ENCODE measurements around the gene NPY5R.
A peak's percentile ranks its signal among the peaks of the same experiment; 100 is the strongest.

NPY5R gene

GRCh38 chr4:163343604-163344146 lies at the start of gene NPY5R:
TSS of gene NPY5R (plus strand) at chr4:163343892. CDS start at chr4:163350274, 6,382 bp downstream.
- peak; percentile 18 for DNase-seq (ENCODE audit: extremely low spot score)
- no peak for TF ChIP-seq ELF4 (IDR thresholded peaks at IDR 0.05)
- TF ChIP-seq, protein P1, sequence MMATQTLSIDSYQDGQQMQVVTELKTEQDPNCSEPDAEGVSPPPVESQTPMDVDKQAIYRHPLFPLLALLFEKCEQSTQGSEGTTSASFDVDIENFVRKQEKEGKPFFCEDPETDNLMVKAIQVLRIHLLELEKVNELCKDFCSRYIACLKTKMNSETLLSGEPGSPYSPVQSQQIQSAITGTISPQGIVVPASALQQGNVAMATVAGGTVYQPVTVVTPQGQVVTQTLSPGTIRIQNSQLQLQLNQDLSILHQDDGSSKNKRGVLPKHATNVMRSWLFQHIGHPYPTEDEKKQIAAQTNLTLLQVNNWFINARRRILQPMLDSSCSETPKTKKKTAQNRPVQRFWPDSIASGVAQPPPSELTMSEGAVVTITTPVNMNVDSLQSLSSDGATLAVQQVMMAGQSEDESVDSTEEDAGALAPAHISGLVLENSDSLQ (IDR thresholded peaks at IDR 0.05): no peak
- no peak for TF ChIP-seq FOXA1 (IDR thresholded peaks at IDR 0.05)
- TF ChIP-seq CTBP1 (IDR thresholded peaks at IDR 0.05; ENCODE audit: borderline replicate concordance): no peak
- TF ChIP-seq ZNF384 (IDR thresholded peaks at IDR 0.05): no peak
- TF ChIP-seq TARDBP (IDR thresholded peaks at IDR 0.05): no peak
- TF ChIP-seq L3MBTL2 (conservative IDR thresholded peaks at IDR 0.05): peak; percentile 28; the same call in 1 of the 2 replicates
- ChIA-PET CTCF (no interaction called here), POLR2A (no interaction called here)

- no peak for TF ChIP-seq SP1 (IDR thresholded peaks at IDR 0.05)
- TF ChIP-seq TARDBP (IDR thresholded peaks at IDR 0.05): no peak
- TF ChIP-seq L3MBTL2 (conservative IDR thresholded peaks at IDR 0.05): no peak
- TF ChIP-seq CTBP1 (IDR thresholded peaks at IDR 0.05; ENCODE audit: borderline replicate concordance): no peak
- TF ChIP-seq FOXA1 (IDR thresholded peaks at IDR 0.05): no peak
- TF ChIP-seq NFRKB (IDR thresholded peaks at IDR 0.05): no peak
- no peak for TF ChIP-seq LEF1 (IDR thresholded peaks at IDR 0.05; ENCODE audit: borderline replicate concordance)
- no peak for TF ChIP-seq FOXK2 (IDR thresholded peaks at IDR 0.05)
- no peak for TF ChIP-seq ARNT (IDR thresholded peaks at IDR 0.05)
- no peak for DNase-seq (ENCODE audit: extremely low spot score)
- POLR2A ChIA-PET: interaction anchor here (0.6 kb wide), 1 partner anchor 1711 kb away, joined by 3 read pairs; no protein-coding TSS in a partner anchor
- CTCF ChIA-PET: interaction anchor here (0.6 kb wide), 2 partner anchors 38 to 77 kb away, joined by 3 to 5 read pairs; no protein-coding TSS in a partner anchor
Measured at GRCh38 chr4:163295138-163295537, 48.6 kb upstream of the NPY5R start.

- ChIA-PET CTCF (no interaction called here), POLR2A (no interaction called here)
- no peak for DNase-seq (ENCODE audit: extremely low spot score)
- TF ChIP-seq L3MBTL2 (conservative IDR thresholded peaks at IDR 0.05): no peak
- TF ChIP-seq SUZ12 (IDR thresholded peaks at IDR 0.05): no peak
- no peak for TF ChIP-seq ELF4 (IDR thresholded peaks at IDR 0.05)
- TF ChIP-seq TARDBP (IDR thresholded peaks at IDR 0.05): no peak
- TF ChIP-seq, protein P1 (IDR thresholded peaks at IDR 0.05): no peak
- no peak for TF ChIP-seq HDGF (IDR thresholded peaks at IDR 0.05; ENCODE audit: borderline replicate concordance)
- TF ChIP-seq SP1 (IDR thresholded peaks at IDR 0.05): no peak
Measured at GRCh38 chr4:163300445-163300844, 43.2 kb upstream of the NPY5R start.

DNA sequence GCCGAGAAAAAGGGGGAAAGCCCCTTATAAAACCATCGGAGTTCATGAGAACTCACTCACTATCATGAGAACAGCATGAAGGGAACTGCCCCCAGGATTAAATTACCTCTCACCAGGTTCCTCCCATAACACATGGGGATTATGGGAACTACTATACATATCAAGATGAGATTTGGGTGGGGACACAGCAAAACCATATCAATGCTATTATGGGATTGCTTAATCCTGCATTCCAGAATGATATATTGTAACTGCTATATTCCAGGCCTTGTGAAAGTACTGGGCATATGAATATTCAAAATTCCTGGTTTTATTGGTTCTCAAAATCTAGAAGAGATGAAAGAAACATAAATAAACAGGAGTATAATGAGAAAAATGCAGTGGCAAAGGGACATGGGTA lies 40.6 kb upstream of the NPY5R start:
- CTCF ChIA-PET: no interaction called here
- no peak for DNase-seq (ENCODE audit: extremely low spot score)
- POLR2A ChIA-PET: no interaction called here
- TF ChIP-seq FOXA1 (IDR thresholded peaks at IDR 0.05): no peak
- TF ChIP-seq L3MBTL2 (conservative IDR thresholded peaks at IDR 0.05): no peak
- TF ChIP-seq, protein P1 (IDR thresholded peaks at IDR 0.05): no peak
- TF ChIP-seq FOXM1 (IDR thresholded peaks at IDR 0.05; ENCODE audit: borderline replicate concordance): no peak
- no peak for TF ChIP-seq ARNT (IDR thresholded peaks at IDR 0.05)
- no peak for TF ChIP-seq CTBP1 (IDR thresholded peaks at IDR 0.05; ENCODE audit: borderline replicate concordance)
- no peak for TF ChIP-seq LEF1 (IDR thresholded peaks at IDR 0.05; ENCODE audit: borderline replicate concordance)
- TF ChIP-seq NFRKB (IDR thresholded peaks at IDR 0.05): no peak
- TF ChIP-seq BHLHE40 (IDR thresholded peaks at IDR 0.05; ENCODE audit: borderline replicate concordance): no peak
- TF ChIP-seq SUZ12 (IDR thresholded peaks at IDR 0.05): no peak
- no peak for TF ChIP-seq ELF4 (IDR thresholded peaks at IDR 0.05)

DNA sequence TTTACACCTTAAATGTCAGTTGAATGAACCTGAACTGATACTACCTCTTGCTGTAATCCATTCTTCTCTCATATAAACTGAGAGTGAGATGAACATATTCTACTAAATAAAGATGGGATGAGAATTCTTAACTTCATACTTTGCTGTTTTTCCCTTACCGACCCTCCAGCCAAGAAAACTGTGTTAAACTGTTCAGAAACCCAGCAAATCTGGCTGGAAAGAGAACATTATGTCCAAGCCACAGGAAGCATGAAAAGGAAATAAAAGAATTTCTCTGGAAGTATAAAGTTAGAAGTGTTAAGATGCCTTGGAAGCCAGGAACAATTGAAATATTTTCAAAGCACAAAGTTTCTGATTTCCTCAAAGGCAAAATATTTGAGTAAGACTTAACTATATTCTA lies 34.2 kb upstream of the NPY5R start:
- TF ChIP-seq L3MBTL2 (conservative IDR thresholded peaks at IDR 0.05): no peak
- ChIA-PET POLR2A (no interaction called here), CTCF (interaction anchor here (1.1 kb wide), 1 partner anchor 22 kb away, joined by 3 read pairs; no protein-coding TSS in a partner anchor)
- DNase-seq (ENCODE audit: extremely low spot score): no peak

DNA sequence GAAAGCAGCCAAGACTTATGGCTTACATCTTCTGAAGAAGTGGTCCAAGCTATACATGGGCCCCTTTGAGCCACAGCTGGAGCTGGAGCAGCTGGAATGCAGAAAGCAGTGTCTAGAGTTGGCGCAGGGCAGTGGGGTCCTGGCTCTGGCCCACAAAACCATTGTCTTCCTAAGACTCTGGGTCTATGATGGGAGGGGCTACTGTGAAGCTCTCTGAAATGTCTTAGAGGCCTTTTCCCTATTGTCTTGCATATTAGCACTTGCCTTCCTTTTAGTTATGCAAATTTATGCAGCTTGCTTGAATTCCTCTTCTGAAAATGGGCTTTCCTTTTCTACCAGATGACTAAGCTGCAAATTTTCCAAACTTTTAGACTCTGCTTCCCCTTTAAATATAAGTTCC lies 26.6 kb upstream of the NPY5R start:
- CTCF ChIA-PET: no interaction called here
- no peak for DNase-seq (ENCODE audit: extremely low spot score)
- POLR2A ChIA-PET: no interaction called here
- no peak for TF ChIP-seq SUZ12 (IDR thresholded peaks at IDR 0.05)
- TF ChIP-seq ARNT (IDR thresholded peaks at IDR 0.05): no peak
- no peak for TF ChIP-seq CTBP1 (IDR thresholded peaks at IDR 0.05; ENCODE audit: borderline replicate concordance)
- TF ChIP-seq, protein P1 (IDR thresholded peaks at IDR 0.05): no peak
- no peak for TF ChIP-seq FOXM1 (IDR thresholded peaks at IDR 0.05; ENCODE audit: borderline replicate concordance)
- no peak for TF ChIP-seq TARDBP (IDR thresholded peaks at IDR 0.05)
- TF ChIP-seq ZNF384 (IDR thresholded peaks at IDR 0.05): no peak
- no peak for TF ChIP-seq LEF1 (IDR thresholded peaks at IDR 0.05; ENCODE audit: borderline replicate concordance)
- TF ChIP-seq NFRKB (IDR thresholded peaks at IDR 0.05): no peak
- TF ChIP-seq SP1 (IDR thresholded peaks at IDR 0.05): no peak
- no peak for TF ChIP-seq L3MBTL2 (conservative IDR thresholded peaks at IDR 0.05)
- no peak for TF ChIP-seq HDGF (IDR thresholded peaks at IDR 0.05; ENCODE audit: borderline replicate concordance)
- no peak for TF ChIP-seq ELF4 (IDR thresholded peaks at IDR 0.05)
- TF ChIP-seq FOXK2 (IDR thresholded peaks at IDR 0.05): no peak
- TF ChIP-seq BHLHE40 (IDR thresholded peaks at IDR 0.05; ENCODE audit: borderline replicate concordance): no peak
- no peak for TF ChIP-seq FOXA1 (IDR thresholded peaks at IDR 0.05)

Data from HEK293T (cell line).